Stimulated activated naive B cell treated with anti-CD40 and anti-IgM and Interleukin-4, amounts not matched to agents 10 μg/mL and 1 μg/mL and 100 μg/mL, for 72 hours (primary cell): ENCODE measurements around the gene CDK5RAP1.
"Not testable (repeated sequence)": the region's sequence is repeated elsewhere in the genome, so short reads cannot be mapped to it uniquely, and the experiment has no call there.

ENCODE experiments used
- ATAC-seq, 2 donors: fragments of 150-1000 bp; cut with Tn5 transposase; replicated peaks; 2 replicates each; pipeline ENCODE4 v1.10.0; 2021; ENCODE audit warnings: moderate library complexity in 1 of 2
- DNase-seq: peaks from one replicate; pipeline ENCODE4 v3.0.0; 2021
- H3K27ac Mint-ChIP-seq: one replicate; pipeline ENCODE4 v1.8.0; 2022; ENCODE audit warnings: mild to moderate bottlenecking, mixed read lengths
- H3K27me3 Mint-ChIP-seq, 2 donors: one replicate each; pipeline ENCODE4 v1.8.0; 2022; ENCODE audit warnings: mixed read lengths in 2 of 2
- H3K36me3 Mint-ChIP-seq, 2 donors: one replicate each; pipeline ENCODE4 v1.8.0; 2022; ENCODE audit warnings: mixed read lengths in 2 of 2, mild to moderate bottlenecking in 1 of 2
- H3K4me1 Mint-ChIP-seq, 2 donors: one replicate each; pipeline ENCODE4 v1.8.0; 2022; ENCODE audit warnings: mixed read lengths in 2 of 2, mild to moderate bottlenecking in 1 of 2
- H3K4me3 Mint-ChIP-seq, 2 donors: one replicate each; pipeline ENCODE4 v1.8.0; 2022; ENCODE audit warnings: mild to moderate bottlenecking in 2 of 2, mixed read lengths in 2 of 2, moderate library complexity in 1 of 2
- H3K9me3 Mint-ChIP-seq, 2 donors: one replicate each; pipeline ENCODE4 v1.8.0; 2022; ENCODE audit warnings: mixed read lengths in 2 of 2, mild to moderate bottlenecking in 1 of 2

Gene CDK5RAP1

GRCh38 chr20:33401184-33401920 lies at the start of gene CDK5RAP1:
CDK5RAP1 (minus strand) TSS chr20:33401519; CDS start chr20:33397064, 4,455 bp downstream.
- Mint-ChIP-seq H3K27ac (peak within 1 kb of the TSS; percentile 95), H3K9me3 (no peaks in the 10 kb centered on the region), H3K4me1 (peaks cover 17 to 46% of the 10 kb centered on the region in 2 donors), H3K27me3 (no peaks in the 10 kb centered on the region), H3K36me3 (peaks cover 2 to 17% of the 10 kb centered on the region in 2 donors), H3K4me3 (peak within 1 kb of the TSS; percentile 95 to 99)
- DNase-seq (peak; percentile 81), ATAC-seq (peak; percentile 97 to 98)

GRCh38 chr20:33450867-33451266 lies 49.5 kb upstream of the CDK5RAP1 start:
- Mint-ChIP-seq H3K4me1 (no peaks in the 10 kb centered on the region), H3K27ac (no peak overlapping the region), H3K27me3 (no peaks in the 10 kb centered on the region), H3K4me3 (no peak overlapping the region), H3K9me3 (peaks cover 0 to 2% of the 10 kb centered on the region in 2 donors), H3K36me3 (peaks cover 0 to 1% of the 10 kb centered on the region in 2 donors)
- no peak for DNase-seq
- ATAC-seq, result no peak

- Mint-ChIP-seq H3K36me3 (no peaks in the 10 kb centered on the region), H3K4me1 (peaks cover 26 to 30% of the 10 kb centered on the region in 2 donors), H3K4me3 (no peak overlapping the region), H3K27me3 (no peaks in the 10 kb centered on the region), H3K27ac (no peak overlapping the region), H3K9me3 (peaks cover 0 to 2% of the 10 kb centered on the region in 2 donors)
- ATAC-seq (no peak), DNase-seq (no peak)
Observed at GRCh38 chr20:33445881-33446625, 44.7 kb upstream of the CDK5RAP1 start.

GRCh38 chr20:33444797-33445560 lies 43.7 kb upstream of the CDK5RAP1 start:
- H3K27me3 Mint-ChIP-seq, result no peaks in the 10 kb centered on the region
- peaks cover 0 to 2% of the 10 kb centered on the region in 2 donors for H3K9me3 Mint-ChIP-seq
- ATAC-seq (peak; percentile 41 to 42), DNase-seq (no peak)
- H3K4me1 Mint-ChIP-seq, result peaks cover 26 to 30% of the 10 kb centered on the region in 2 donors
- H3K27ac Mint-ChIP-seq, result no peak overlapping the region
- peak overlapping the region; percentile 93 to 96 for H3K4me3 Mint-ChIP-seq
- H3K36me3 Mint-ChIP-seq, result no peaks in the 10 kb centered on the region

- Mint-ChIP-seq H3K9me3 (peaks cover 0 to 2% of the 10 kb centered on the region in 2 donors), H3K27me3 (no peaks in the 10 kb centered on the region), H3K4me1 (peaks cover 26 to 30% of the 10 kb centered on the region in 2 donors), H3K27ac (peak within 1 kb of the TSS; percentile 81), H3K4me3 (peak within 1 kb of the TSS; percentile 93 to 96), H3K36me3 (no peaks in the 10 kb centered on the region)
- ATAC-seq (peak; percentile 87 to 92), DNase-seq (peak; percentile 72)
Observed at GRCh38 chr20:33443512-33444239, 42.4 kb upstream of the CDK5RAP1 start, which contains the start of gene SNTA1. SNTA1 (minus strand) TSS chr20:33443763; CDS start chr20:33443620, 143 bp downstream.

GRCh38 chr20:33443006-33443511 lies 41.7 kb upstream of the CDK5RAP1 start:
- no peaks in the 10 kb centered on the region for H3K27me3 Mint-ChIP-seq
- H3K27ac Mint-ChIP-seq, result no peak overlapping the region
- peak overlapping the region; percentile 78 to 80 for H3K4me3 Mint-ChIP-seq
- ATAC-seq, result peak; percentile 30 to 31
- peak; percentile 9 for DNase-seq
- no peaks in the 10 kb centered on the region for H3K36me3 Mint-ChIP-seq
- H3K9me3 Mint-ChIP-seq, result no peaks in the 10 kb centered on the region
- H3K4me1 Mint-ChIP-seq, result peaks cover 26 to 30% of the 10 kb centered on the region in 2 donors

- no peak for ATAC-seq
- Mint-ChIP-seq H3K4me3 (peak overlapping the region; percentile 78 to 80), H3K27me3 (no peaks in the 10 kb centered on the region), H3K27ac (no peak overlapping the region), H3K36me3 (no peaks in the 10 kb centered on the region), H3K9me3 (no peaks in the 10 kb centered on the region), H3K4me1 (peaks cover 26 to 30% of the 10 kb centered on the region in 2 donors)
- DNase-seq, result no peak
Observed at GRCh38 chr20:33442136-33443005, 41.1 kb upstream of the CDK5RAP1 start.

GRCh38 chr20:33441142-33441955 lies 40.0 kb upstream of the CDK5RAP1 start:
- Mint-ChIP-seq H3K27me3 (no peaks in the 10 kb centered on the region), H3K4me1 (peaks cover 26 to 30% of the 10 kb centered on the region in 2 donors)
- no peak for DNase-seq

GRCh38 chr20:33440562-33440961 lies 39.2 kb upstream of the CDK5RAP1 start:
- ATAC-seq, H3K9me3 Mint-ChIP-seq, H3K27ac Mint-ChIP-seq, H3K36me3 Mint-ChIP-seq, H3K4me3 Mint-ChIP-seq, DNase-seq, H3K27me3 Mint-ChIP-seq: not testable (repeated sequence)
- peaks cover 26 to 30% of the 10 kb centered on the region in 2 donors for H3K4me1 Mint-ChIP-seq

More at GRCh38 chr20:33441142-33441955, 40.0 kb upstream of the CDK5RAP1 start:
- no peak for ATAC-seq
- Mint-ChIP-seq H3K4me3 (no peak overlapping the region), H3K27ac (no peak overlapping the region), H3K36me3 (no peaks in the 10 kb centered on the region), H3K9me3 (no peaks in the 10 kb centered on the region)

GRCh38 chr20:33438481-33438880 lies 37.2 kb upstream of the CDK5RAP1 start:
- DNase-seq (no peak), ATAC-seq (no peak)
- no peaks in the 10 kb centered on the region for H3K27me3 Mint-ChIP-seq
- no peak overlapping the region for H3K27ac Mint-ChIP-seq
- no peaks in the 10 kb centered on the region for H3K36me3 Mint-ChIP-seq
- H3K4me1 Mint-ChIP-seq, result peaks cover 15 to 16% of the 10 kb centered on the region in 2 donors
- no peak overlapping the region for H3K4me3 Mint-ChIP-seq
- no peaks in the 10 kb centered on the region for H3K9me3 Mint-ChIP-seq

GRCh38 chr20:33437141-33437911 lies 36.0 kb upstream of the CDK5RAP1 start:
- no peaks in the 10 kb centered on the region for H3K36me3 Mint-ChIP-seq
- no peaks in the 10 kb centered on the region for H3K9me3 Mint-ChIP-seq
- DNase-seq (no peak), ATAC-seq (no peak)
- peaks cover 8% of the 10 kb centered on the region in 2 donors for H3K4me1 Mint-ChIP-seq
- no peak overlapping the region for H3K4me3 Mint-ChIP-seq
- no peaks in the 10 kb centered on the region for H3K27me3 Mint-ChIP-seq
- H3K27ac Mint-ChIP-seq, result no peak overlapping the region
